ENCODE results near the gene TPK1. TPM values are rescaled to one million over a fixed set of nuclear protein-coding genes. Genes with fewer than 3 reads are reported as not detected.

Gene TPK1
- total and polyA plus RNA-seq, 8 donors = 1.8 to 13.0 (median 4.3) TPM

DNA sequence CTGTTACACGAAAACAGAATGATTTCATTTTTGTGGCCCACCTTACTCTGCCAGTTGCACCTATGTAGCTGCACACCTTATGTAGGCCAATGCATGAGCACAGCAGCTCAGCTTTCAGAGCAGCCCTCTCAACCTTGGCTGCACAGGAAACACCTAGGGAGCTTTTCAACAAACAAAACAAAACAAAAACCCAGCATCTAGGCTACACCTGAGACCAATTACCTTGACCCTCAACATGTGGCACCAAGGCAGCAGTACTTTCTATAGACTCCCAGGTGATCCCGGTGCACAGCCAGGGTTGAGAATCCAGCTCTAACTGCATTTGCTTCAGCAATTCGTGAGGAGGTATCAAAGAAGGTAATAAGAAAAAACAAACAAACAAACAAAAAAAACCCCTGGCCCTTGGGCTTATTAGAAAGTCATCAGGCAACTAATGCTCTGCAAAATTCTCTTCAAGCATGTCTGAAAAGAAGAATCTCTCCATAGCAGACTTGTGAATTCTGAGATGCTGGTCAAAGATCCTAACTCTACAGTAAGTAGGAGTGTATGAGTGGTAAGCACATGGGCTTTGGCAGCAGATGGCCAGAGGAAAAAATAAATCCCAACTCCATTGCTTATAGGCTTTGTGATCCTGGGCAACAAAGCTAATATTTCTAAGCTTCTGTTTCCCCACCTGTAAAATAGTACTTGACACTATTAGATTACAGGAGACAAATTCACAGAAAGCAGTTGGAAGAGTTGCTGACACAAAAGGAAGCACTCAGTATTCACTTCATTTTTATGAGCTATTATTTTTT, 318.9 kb downstream of the TPK1 start:
- TF ChIP-seq CTCF (IDR thresholded peaks at IDR 0.05) = no peak
- TF ChIP-seq EP300 (IDR thresholded peaks at IDR 0.05) = no peak
- no peak for TF ChIP-seq POLR2A (IDR thresholded peaks at IDR 0.05)
- WGBS, 5 donors = 80 to 87% (median 85%) methylated on average over 3 of the region's 3 CpGs

DNA sequence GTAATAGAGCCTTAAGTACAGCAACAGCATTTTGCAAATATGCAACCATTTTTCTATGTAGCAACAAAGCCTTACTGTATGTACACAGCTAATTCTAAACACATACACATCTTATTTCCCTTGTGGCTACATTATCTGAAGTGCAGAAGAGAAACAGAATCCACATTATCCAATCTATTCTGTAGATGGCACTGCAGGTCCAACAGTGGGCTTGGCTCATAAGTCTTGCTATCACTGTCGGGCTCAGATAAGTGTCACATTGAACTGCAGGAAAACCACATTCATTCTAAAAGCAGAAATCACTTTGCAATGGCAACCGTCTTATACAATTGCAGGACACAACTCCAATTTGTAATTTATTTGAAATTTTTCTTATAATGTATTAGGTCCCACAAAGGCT, 322.5 kb downstream of the TPK1 start:
- H3K9me3 ChIP-seq = no peaks in the 10 kb centered on the region
- DNase-seq = peak in 1 of 2 donors; percentile 56
- 4 to 19% (median 15%) methylated on average over 2 of the region's 2 CpGs for WGBS, 5 donors
- peaks cover 0 to 12% (median 4%) of the 10 kb centered on the region in 4 donors for H3K4me1 ChIP-seq
- TF ChIP-seq POLR2AphosphoS5 (IDR thresholded peaks at IDR 0.05) (no peak), EP300 (IDR thresholded peaks at IDR 0.05) (no peak), CTCF (IDR thresholded peaks at IDR 0.05) (no peak), POLR2A (IDR thresholded peaks at IDR 0.05) (no peak)
- H3K36me3 ChIP-seq = no peaks in the 10 kb centered on the region
- no peaks in the 10 kb centered on the region for H3K27me3 ChIP-seq
- intact Hi-C loops (cut with DNase I; ENCODE audit: low total_unique reads) = no loop called here
- no peak overlapping the region for H3K27ac ChIP-seq
- no peak overlapping the region for H3K4me3 ChIP-seq

More for the DNA sequence above, 318.9 kb downstream of the TPK1 start:
- no peak for DNase-seq
- no peak overlapping the region for H3K4me3 ChIP-seq
- no peaks in the 10 kb centered on the region for H3K36me3 ChIP-seq
- H3K9me3 ChIP-seq = no peaks in the 10 kb centered on the region
- H3K4me1 ChIP-seq = peaks cover 0 to 12% (median 4%) of the 10 kb centered on the region in 4 donors
- H3K27me3 ChIP-seq = no peaks in the 10 kb centered on the region
- intact Hi-C loops (cut with DNase I; ENCODE audit: low total_unique reads) = no loop called here
- no peak overlapping the region for H3K27ac ChIP-seq

- H3K4me1 ChIP-seq = peaks cover 0 to 12% (median 4%) of the 10 kb centered on the region in 4 donors
- intact Hi-C loops (cut with DNase I; ENCODE audit: low total_unique reads) = no loop called here
- DNase-seq = no peak
- TF ChIP-seq POLR2A (IDR thresholded peaks at IDR 0.05) (no peak), CTCF (IDR thresholded peaks at IDR 0.05) (no peak), POLR2AphosphoS5 (IDR thresholded peaks at IDR 0.05) (no peak), EP300 (IDR thresholded peaks at IDR 0.05) (no peak)
- peaks cover 0 to 6% (median 5%) of the 10 kb centered on the region in 4 donors for H3K9me3 ChIP-seq
- H3K4me3 ChIP-seq = no peak overlapping the region
- H3K27me3 ChIP-seq = no peaks in the 10 kb centered on the region
- WGBS, 5 donors = 89 to 93% (median 93%) methylated on average over 6 of the region's 6 CpGs
- H3K27ac ChIP-seq = no peak overlapping the region
- no peaks in the 10 kb centered on the region for H3K36me3 ChIP-seq
Observed at GRCh38 chr7:144510621-144511020, 325.2 kb downstream of the TPK1 start.

GRCh38 chr7:144508702-144509101, 327.2 kb downstream of the TPK1 start:
- no peak for DNase-seq
- intact Hi-C loops (cut with DNase I; ENCODE audit: low total_unique reads) = no loop called here
- Histone ChIP-seq H3K27me3 (no peaks in the 10 kb centered on the region), H3K27ac (no peak overlapping the region), H3K9me3 (peaks cover 0 to 12% (median 8%) of the 10 kb centered on the region in 4 donors), H3K4me3 (no peak overlapping the region), H3K4me1 (peaks cover 0 to 8% (median 4%) of the 10 kb centered on the region in 4 donors), H3K36me3 (no peaks in the 10 kb centered on the region)
- WGBS, 5 donors = 66 to 95% (median 82%) methylated on average over 4 of the region's 4 CpGs
- TF ChIP-seq POLR2AphosphoS5 (IDR thresholded peaks at IDR 0.05) (no peak), POLR2A (IDR thresholded peaks at IDR 0.05) (no peak), CTCF (IDR thresholded peaks at IDR 0.05) (no peak), EP300 (IDR thresholded peaks at IDR 0.05) (no peak)
